ENCODE results near the gene GRK7. TPM values are rescaled to one million over a fixed set of nuclear protein-coding genes. Genes with fewer than 3 reads are reported as not detected.

GRK7 gene
- total and polyA plus RNA-seq, 11 donors = 0.06 to 0.13 TPM; not detected in 9

DNA sequence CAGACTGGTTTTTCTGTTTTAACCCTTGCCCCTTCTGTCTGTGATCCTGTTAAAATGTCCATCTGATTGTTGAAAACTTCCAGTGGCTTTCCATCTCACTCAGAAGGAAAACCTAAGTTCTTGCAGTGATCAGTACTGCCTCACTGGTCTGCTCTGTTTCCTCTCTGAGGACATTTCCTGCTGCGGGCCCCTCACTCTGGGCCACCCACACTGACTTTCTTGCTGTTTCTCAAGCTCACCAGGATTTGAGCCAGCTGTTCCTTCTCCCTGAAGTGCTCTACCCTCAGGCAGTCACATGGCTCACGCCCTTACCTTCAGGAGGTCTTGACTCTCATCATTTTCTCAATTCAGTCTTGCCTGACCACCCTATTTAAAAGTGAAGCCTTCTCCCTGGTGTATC lies 1.8 kb downstream of the GRK7 start:
- ATAC-seq (no peak), DNase-seq (no peak)
- intact Hi-C loops (cut with DNase I) = no loop called here
- no peak overlapping the region for H3K27ac ChIP-seq
- H3K4me3 ChIP-seq = no peak overlapping the region
- WGBS, 4 donors = 68 to 78% (median 74%) methylated on average over 2 of the region's 2 CpGs
- no peak for TF ChIP-seq POLR2A (IDR thresholded peaks at IDR 0.05)
- TF ChIP-seq, protein P1, sequence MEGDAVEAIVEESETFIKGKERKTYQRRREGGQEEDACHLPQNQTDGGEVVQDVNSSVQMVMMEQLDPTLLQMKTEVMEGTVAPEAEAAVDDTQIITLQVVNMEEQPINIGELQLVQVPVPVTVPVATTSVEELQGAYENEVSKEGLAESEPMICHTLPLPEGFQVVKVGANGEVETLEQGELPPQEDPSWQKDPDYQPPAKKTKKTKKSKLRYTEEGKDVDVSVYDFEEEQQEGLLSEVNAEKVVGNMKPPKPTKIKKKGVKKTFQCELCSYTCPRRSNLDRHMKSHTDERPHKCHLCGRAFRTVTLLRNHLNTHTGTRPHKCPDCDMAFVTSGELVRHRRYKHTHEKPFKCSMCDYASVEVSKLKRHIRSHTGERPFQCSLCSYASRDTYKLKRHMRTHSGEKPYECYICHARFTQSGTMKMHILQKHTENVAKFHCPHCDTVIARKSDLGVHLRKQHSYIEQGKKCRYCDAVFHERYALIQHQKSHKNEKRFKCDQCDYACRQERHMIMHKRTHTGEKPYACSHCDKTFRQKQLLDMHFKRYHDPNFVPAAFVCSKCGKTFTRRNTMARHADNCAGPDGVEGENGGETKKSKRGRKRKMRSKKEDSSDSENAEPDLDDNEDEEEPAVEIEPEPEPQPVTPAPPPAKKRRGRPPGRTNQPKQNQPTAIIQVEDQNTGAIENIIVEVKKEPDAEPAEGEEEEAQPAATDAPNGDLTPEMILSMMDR (IDR thresholded peaks at IDR 0.05) = no peak
- no peaks in the 10 kb centered on the region for H3K36me3 ChIP-seq
- no peaks in the 10 kb centered on the region for H3K9me3 ChIP-seq
- H3K4me1 ChIP-seq = no peaks in the 10 kb centered on the region
- H3K27me3 ChIP-seq = no peaks in the 10 kb centered on the region

DNA sequence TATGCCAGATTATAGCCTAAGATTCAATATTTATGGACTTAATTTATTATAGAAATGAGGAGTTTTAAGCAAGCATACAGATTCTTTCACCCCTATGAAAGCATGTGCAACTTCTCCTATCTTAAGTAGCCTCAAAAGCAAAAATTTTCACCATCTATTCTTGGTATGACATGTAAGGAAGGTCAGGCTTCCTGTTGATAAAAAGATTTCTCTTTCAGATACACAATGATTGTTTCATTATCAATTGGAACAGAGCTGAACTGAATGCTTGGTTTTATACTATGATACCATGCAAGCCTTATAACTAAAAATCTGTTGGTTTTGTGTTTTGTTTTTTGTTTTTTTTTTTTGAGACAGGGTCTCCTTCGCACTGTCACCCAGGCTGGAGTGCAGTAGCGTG lies 3.9 kb downstream of the GRK7 start:
- ATAC-seq = no peak
- Histone ChIP-seq H3K9me3 (no peaks in the 10 kb centered on the region), H3K4me3 (no peak overlapping the region), H3K36me3 (no peaks in the 10 kb centered on the region), H3K27me3 (no peaks in the 10 kb centered on the region), H3K27ac (no peak overlapping the region), H3K4me1 (no peaks in the 10 kb centered on the region)
- WGBS, 4 donors = 82 to 99% (median 93%) methylated on average over 2 of the region's 2 CpGs
- intact Hi-C loops (cut with DNase I) = no loop called here
- no peak for DNase-seq
- TF ChIP-seq, protein P1 (IDR thresholded peaks at IDR 0.05) = no peak
- no peak for TF ChIP-seq POLR2A (IDR thresholded peaks at IDR 0.05)

DNA sequence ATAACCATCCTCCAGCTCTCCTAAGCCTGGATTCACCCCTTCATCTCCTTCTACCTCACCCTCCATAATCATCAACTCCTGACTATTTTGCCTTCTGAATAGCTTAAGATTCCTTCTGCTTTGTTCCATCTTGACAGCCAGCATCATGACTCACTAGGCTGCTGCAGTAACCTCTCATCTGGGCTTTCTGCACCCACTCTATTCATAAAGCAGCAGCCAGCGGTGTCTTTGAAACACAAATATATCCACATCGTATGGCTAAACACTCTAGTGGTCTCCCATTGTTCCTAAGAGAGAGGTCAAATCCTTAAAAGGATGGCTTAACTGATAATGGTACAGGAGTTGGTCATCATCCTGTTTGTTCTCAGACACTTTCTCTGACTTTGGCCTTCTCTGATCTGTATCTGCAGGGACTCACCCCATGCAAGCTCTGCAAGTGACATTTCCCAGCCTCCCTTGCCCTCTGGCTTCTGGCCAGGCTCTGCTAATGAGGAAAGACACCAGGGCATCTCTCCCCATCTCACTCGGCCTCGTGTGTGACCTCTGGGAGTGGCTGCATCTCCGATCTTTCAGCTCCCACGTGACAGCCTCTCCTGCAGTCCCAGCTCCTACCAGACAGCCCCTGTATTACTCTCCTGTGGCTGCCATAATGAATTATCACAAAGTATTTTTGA lies 6.2 kb downstream of the GRK7 start:
- Histone ChIP-seq H3K9me3 (no peaks in the 10 kb centered on the region), H3K27me3 (no peaks in the 10 kb centered on the region), H3K36me3 (no peaks in the 10 kb centered on the region), H3K4me1 (no peaks in the 10 kb centered on the region), H3K4me3 (no peak overlapping the region), H3K27ac (no peak overlapping the region)
- ATAC-seq (no peak), DNase-seq (no peak)
- intact Hi-C loops (cut with DNase I) = no loop called here
- 47 to 52% (median 50%) methylated on average over 6 of the region's 6 CpGs for WGBS, 4 donors
- TF ChIP-seq, protein P1 (IDR thresholded peaks at IDR 0.05) = no peak
- TF ChIP-seq POLR2A (IDR thresholded peaks at IDR 0.05) = no peak

DNA sequence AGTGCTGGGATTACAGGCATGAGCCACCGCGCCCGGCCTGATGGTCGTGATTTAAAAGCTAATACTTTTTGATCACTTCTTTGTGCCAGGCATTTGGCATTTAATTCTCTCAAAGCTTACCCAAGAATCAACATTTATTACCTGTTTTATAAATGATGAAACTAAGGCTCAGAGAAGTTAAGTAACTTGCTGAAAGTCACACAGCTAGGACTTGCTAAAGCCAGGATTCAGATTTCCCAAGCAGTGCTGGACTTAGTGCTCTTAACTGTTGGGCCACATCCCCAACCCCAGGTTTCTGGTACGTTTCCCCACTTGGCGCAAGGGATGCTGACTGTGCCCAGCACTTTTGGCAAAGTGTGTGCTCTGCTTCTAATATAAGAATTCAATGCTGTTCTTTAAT lies 10.5 kb downstream of the GRK7 start:
- no peak for TF ChIP-seq POLR2A (IDR thresholded peaks at IDR 0.05)
- TF ChIP-seq, protein P1 (IDR thresholded peaks at IDR 0.05) = no peak
- H3K9me3 ChIP-seq = no peaks in the 10 kb centered on the region
- no peak overlapping the region for H3K27ac ChIP-seq
- intact Hi-C loops (cut with DNase I) = no loop called here
- no peaks in the 10 kb centered on the region for H3K36me3 ChIP-seq
- H3K4me3 ChIP-seq = no peak overlapping the region
- WGBS, 4 donors = 93 to 99% (median 97%) methylated on average over 6 of the region's 6 CpGs
- DNase-seq (no peak), ATAC-seq (no peak)
- H3K27me3 ChIP-seq = no peaks in the 10 kb centered on the region
- H3K4me1 ChIP-seq = no peaks in the 10 kb centered on the region
